Measurements from ENCODE around the gene UNC13D.
"Not testable (repeated sequence)": the region's sequence is repeated elsewhere in the genome, so short reads cannot be mapped to it uniquely, and the experiment has no call there.

Gene UNC13D

DNA sequence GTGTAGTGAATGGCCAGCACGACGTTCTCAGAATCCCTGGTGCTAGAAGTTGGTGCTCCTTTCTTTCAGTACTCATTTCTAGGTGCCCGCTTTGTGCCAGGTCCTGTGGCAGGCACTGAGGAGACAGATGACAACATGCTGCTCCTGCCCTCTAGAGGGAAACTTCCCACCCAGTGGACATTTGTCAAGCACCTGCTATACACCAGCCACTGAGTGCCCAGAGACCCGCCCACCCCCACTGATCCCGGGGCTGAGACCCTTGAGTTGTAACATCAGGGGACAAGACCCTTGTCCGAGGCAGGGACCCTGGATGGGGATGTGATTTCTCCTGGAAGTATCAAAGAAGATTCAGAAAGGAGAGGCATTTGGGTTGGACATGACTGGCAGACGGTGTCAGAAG, 25.1 kb downstream of the UNC13D start:
- no peak for DNase-seq

DNA sequence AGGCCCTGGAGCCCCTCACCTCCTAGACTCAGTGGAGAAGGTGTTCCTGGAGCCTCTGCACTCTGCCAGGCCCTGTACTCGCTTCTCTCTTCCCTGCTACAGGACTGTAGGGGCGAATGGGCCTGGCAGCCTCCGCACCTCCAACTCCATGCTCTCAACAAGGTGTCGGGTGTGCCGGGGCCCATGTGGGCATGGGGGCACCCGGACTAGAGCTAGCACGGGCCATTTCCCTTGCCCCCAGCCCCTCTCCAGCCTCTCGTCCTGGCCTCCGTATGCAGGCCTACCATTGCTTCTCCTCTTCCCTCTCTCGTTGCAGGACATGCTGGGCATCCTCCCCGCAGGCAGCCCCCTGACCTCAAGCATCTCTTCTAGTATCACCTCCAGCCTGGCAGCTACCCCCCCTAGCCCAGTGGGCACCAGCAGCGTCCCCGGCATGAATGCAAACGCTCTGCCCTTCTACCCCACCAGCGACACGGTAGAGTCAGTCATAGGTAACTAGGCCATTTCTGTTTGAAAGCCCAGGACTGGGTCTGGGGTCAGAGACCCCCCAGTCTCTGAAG, 25.8 kb downstream of the UNC13D start:
- DNase-seq, result no peak

DNA sequence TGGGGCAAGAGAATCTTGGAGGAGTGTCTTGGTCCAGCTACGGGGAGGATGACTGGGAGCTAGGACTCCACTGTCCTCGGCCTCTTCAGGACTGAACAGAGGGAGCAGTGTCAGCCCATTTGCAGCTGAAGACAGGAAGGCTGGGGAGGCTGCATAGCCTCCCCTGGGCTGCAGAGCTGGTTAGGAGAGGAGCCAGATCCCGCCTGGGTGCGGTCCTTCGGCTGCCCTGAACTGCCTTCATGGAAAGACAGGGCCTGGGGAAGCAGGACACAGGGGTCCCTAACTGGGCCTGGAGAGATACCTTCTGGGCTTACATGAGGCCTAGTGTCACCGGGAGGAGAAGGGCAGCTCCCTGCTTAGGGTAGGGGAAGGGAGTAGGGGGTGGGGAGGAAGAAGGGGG, 26.6 kb downstream of the UNC13D start:
- no peak for DNase-seq

DNA sequence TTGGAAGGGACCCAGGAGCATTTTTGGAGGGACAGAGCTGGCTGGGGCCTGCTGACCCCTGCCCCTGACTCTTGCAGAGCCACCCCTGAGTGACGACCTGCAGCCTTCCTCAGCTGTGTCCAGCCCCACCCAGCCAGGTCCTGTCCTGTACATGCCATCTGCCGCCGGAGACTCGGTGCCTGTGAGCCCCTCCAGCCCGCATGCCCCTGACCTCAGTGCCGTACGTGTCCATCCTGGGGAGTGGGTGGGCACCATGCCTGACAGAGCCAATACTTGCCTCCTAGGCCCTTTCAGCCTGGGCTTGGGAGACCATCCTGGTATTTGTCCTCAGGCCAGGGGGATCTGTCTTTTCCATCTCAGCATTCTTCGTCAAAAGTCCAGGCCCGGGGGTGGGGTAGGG, 27.5 kb downstream of the UNC13D start:
- no peak for DNase-seq

DNA sequence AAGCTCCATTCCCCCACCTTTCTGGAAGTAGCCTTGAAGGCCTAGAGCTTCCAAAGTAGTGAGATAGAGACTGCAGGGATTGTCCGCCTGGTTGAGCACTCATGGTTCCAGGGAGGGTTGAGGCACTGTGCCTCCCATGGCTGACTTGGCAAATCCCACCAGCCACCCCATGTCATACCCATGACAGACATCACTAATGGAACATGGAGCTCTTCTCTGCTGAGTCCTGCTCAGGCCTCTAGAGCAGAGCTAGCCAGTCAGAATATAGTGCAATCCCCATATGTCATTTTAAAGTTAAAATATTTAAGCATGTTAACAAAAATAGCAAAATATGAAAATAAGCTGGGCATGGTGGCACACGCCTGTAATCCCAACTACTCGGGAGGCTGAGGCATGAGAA, 28.8 kb downstream of the UNC13D start:
- DNase-seq, result no peak

DNA sequence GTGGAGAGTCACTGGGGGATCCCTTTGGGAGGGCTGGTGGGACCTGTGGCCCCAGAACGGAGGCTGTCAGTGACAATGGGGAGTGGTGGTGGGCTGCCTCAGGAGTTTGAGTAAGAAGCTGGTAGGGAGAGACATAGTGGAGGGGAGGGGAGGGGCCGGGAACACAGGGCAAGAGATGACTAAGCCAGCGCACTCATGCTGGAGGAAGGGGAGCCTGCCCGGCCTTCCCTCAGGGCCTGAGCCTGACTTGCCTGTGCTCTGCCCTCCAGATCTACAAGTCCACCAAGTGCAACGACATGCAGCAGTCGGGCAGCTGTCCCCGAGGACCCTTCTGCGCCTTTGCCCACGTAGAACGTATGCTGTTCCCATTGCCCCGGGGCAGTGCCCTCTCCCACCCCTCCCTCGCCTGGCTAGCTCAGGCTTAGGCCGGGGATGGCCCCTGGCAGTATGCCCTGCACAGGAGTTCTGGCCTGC, 29.3 kb downstream of the UNC13D start:
- peak; percentile 47 for DNase-seq

DNA sequence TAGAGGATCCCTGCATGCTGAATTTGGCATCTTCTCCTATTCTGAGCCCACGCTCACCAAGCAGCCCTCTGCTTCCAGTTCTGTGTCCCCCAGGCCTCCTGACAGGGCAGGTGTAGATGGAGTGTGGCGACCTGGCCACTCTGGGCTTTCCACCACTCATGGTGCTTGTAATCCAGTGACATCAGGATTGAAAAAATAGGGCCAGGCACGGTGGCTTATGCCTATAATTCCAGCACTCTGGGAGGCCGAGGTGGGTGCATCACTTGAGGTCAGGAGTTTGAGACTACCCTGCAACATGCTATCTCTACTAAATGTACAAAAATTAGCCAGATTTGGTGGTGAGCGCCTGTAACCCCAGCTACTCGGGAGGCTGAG, 30.2 kb downstream of the UNC13D start:
- no peak for DNase-seq

DNA sequence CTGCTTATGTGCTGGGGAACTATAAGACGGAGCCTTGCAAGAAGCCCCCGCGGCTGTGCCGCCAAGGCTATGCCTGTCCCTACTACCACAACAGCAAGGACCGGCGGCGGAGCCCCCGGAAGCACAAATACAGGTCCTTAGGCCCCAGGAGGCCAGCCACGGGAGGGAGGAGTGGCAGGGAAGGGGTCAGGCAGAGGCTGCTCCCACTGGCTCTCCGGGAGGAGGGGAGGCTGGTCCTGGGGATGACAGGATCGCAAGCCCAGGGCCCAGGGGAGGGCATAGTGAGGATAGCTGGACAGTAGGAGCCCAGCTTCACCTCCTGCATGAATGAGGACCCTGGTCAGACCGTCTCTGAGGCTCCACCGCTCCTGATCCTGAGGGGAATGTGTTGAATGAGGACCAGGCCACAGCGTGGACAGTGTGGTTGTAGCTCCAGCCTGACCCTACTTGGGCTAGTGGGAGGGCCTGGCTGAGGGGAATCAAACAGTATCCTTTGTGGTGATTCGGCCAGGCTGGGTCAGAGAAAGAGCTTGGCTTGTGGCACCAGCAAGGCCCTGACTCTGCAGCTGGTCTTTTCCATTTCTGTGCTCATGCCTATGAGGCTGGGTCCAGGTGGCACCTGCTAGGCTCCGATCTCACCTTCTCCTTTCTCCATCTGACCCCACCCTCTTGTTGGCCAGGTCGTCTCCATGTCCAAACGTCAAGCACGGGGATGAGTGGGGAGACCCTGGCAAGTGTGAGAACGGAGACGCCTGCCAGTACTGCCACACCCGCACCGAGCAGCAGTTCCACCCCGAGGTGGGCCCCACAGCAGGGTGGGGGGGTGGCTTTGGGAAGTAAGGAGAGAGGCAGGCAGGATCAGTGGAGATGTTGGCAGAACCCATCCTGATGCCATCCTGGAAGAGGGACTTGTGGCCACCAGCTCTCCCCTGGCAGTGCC, 30.9 kb downstream of the UNC13D start:
- DNase-seq, result no peak

DNA sequence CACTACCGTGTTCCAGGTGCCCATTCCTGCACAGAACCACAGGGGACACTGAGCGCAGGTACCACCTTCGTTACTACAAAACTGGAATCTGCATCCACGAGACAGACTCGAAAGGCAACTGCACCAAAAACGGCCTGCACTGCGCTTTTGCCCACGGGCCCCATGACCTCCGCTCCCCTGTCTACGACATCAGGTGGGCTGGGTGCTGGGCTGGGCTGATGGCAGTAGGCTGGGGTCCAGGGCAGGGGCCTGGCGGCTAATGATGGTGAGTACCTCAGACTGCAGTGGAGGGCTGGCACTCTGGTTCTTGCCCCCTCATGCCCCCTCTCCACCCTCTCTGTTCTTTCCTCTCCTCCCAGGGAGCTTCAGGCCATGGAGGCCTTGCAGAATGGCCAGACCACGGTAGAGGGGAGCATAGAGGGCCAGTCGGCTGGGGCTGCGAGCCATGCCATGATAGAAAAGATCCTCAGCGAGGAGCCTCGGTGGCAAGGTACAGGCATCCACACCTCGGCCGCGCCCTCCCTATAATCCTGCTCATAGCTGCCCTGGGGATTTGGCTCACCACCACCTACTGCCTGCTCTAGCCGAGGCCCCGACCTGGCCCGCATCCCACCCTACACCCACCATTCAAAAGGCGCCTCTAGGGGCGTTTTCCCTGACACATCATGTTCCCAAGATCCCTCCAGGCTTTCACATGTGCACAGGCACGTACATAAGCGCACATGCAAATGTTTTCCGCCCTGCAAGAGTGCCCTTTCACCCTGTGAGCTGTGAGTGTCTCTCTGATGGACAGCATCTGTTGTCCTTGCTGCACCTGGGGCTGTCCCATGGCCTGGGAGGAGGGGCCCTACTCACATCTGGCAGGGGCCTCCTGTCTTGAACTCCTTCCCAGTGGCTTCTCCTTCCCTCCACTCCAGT, 31.8 kb downstream of the UNC13D start:
- no peak for DNase-seq

DNA sequence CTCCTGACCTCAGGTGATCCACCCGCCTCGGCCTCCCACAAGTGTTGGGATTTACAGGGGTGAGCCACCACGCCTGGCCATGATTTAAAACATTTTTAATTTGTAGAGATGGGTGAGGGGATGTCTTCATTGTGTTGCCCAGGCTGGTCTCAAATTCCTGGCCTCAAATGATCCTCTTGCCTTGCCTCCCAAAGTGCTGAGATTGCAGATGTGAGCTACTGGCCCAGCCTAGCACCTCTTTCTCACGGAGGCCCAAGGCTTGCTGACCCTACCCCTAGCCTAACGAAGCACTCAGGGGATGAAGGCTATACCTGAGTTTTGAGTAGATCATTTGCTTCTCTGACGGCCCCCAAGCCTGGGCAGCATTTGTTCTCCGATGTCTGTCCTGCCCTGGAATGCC, 33.0 kb downstream of the UNC13D start:
- no peak for DNase-seq

DNA sequence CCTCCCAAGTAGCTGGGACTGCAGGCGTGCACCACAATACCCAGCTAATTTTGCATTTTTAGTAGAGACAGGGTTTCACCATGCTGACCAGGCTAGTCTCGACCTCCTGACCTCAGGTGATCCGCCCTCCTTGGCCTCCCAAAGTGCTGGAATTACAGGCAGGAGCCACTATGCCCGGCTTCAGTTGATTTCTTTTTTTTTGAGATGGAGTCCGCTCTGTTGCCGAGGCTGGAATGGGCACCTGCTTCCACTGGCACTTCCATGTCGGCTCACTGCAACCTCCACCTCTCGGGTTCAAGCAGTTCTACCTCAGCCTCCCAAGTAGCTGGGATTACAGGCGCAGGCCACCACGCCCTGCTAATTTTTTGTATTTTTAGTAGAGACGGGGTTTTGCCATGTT, 33.4 kb downstream of the UNC13D start:
- not testable (repeated sequence) for DNase-seq

DNA sequence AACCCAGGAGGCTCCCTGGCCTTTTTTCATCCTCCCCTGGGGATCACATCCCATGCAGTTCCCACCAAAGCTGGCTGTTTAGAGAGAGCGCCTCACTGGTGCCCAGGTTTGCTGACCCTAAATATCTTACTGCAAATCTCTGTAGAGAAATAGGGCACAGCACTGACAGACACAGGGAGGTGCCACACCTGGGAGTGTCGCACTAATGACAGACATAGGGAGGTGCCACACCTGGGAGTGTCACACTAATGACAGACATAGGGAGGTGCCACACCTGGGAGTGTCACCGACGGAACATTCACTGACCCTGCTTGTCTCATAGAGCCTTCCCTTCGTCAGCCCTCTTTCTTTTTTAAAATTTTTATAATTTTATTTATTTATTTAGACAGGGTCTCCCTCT, 34.0 kb downstream of the UNC13D start:
- no peak for DNase-seq

DNA sequence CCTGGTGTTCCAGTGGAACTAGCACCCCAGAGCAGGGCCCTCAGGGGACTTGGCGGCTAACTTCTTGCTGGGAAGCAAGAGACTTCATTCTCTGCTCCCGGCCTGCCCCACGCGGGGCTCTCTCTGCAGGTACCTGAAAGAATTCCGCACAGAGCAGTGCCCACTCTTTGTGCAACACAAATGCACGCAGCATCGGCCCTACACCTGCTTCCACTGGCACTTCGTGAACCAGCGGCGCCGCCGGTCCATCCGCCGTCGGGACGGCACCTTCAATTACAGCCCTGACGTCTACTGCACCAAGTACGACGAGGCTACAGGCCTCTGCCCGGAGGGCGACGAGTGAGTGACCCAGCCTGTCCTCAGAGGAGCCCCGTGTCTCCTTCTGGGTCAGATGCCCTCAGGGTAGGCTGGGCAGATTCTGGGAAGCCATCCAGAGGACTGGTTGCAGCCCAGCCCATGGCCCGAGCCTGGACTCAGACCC, 34.5 kb downstream of the UNC13D start:
- DNase-seq, result no peak

DNA sequence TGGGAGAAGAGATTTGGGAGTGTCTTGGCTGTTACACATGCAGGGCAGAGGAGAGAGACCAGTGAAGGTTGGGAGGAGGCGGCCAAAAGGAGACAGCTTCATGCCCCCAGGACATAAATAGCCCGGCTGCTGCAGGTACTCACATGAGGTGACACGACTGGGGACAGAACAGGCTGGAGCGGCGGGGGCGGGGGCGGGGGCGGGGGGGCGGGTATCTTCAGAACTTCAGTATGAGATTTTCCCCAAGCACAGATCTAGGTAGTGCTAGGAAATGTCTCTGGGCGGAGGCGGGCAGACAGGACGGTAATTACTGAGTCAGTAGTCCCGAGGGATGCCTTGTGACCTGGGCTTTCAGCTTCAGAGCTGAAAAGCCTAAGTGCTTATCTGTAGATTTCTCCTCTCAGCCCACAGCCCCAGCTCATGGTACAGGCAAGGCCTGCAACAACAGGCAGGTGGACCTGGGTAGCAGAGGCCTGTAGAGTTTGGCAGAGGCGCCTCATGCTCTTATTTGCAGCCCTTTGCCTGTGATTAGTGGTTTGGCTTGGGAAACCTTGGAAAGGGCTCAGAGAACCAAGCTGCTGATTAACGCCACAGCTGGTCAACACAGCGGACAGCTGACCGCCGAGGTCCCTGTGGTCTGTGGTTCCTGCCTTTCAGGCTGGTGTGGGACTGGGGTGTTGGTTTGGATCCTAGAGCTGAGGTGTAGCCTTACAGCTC, 35.1 kb downstream of the UNC13D start:
- DNase-seq, result peak; percentile 47

DNA sequence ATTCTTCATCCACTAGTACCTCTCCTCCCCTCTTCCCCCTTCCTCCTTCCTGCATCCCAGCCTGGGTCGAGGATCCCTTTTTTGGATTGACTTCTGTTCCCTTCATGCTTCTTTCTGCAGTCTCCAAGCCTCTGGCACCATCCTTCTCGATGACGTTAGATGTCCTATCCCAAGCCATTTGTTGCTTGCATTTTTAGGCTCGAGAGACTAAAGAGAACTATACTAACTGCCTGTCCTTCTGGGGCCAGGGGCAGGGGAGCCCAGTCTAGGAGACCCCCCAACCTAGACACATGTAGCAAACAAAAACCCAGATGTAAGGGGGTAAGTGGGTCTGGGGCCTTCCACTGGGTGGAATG, 35.7 kb downstream of the UNC13D start:
- DNase-seq, result no peak

DNA sequence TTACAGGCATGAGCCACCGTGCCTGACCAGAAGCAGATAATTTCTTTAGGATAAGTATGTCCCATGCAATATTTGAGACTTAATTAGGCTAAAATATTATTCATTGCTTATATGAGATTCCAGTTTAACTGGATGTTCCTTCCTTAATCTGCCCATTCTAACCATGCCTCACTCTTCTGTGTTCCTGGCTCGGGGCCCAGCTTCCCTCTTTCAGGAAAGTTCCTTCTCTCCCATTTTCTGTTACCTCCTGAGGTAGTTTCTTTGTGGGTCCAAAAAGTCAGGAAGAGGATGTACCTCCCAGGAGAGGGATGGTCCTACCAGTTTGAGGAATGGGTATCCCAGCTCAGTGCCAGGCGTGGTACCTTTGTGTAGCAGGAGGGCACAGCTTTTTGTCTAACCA, 36.3 kb downstream of the UNC13D start:
- no peak for DNase-seq

DNA sequence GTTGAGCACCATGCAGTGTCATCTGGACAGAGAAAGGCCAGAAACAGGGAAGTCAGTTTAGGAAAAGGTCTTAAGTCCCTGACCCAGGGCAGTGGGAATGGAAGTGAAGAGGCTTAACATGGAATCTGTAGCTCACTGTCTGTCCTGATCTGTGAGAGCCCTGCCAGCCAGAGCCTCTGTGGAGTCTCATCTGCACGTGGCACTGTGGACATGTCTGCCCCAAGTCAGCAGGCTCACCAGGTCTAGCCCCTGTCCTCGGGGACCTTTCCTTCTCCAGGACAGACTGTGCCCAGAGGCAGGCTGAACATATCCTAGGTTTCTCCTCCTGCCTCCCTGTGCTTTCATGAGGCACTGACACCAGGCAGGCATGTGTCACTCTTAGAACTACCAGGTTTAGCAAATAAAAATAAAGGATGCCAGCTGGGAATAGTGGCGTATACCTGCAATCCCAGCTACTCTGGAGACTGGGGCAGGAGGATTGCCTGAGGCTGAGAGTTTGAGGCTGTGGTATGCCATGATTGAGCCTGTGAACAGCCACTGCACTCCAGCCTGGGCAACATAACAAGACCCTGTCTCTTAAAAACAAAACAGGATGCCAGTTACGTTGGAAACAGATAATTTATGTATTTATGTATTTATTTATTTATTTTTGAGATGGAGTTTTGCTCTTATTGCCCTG, 37.2 kb downstream of the UNC13D start:
- no peak for DNase-seq

DNA sequence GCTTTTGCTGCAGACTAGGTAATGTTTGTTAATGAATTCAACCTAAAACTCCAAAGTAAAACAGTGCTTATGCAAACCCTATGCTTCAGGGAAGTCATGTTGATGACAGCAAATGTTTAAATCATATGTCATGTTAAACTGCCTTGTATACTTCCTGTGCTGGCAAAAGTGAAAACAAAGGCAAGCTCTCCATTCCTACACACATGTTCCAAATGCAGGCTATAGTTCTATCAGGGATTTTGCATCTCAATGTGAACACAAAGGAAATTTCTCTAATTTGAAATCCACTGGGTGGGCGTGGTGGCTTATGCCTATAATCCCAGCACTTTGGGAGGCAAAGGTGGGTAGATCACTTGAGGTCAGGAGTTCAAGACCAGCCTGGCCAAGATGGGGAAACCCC, 40.3 kb downstream of the UNC13D start:
- DNase-seq, result no peak

DNA sequence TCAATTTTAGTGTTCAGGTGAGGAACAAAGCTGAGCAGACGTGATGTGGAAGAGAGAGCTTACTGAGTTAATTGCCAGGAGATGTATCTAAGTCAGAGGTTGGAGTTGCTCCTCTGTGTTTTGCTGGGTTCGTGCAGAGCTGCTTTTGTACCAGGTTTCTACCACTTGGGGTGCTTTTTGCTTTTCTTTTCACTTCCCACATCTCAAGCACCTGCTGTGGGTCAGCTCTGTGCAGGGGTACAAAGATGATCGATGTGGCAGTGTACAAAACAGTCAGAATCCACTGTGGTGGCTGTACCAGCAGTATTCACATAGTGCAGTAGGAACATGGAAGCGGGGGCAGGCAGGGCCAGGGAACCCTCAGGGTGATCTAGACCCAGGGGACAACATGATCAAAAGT, 44.8 kb downstream of the UNC13D start:
- no peak for DNase-seq

DNA sequence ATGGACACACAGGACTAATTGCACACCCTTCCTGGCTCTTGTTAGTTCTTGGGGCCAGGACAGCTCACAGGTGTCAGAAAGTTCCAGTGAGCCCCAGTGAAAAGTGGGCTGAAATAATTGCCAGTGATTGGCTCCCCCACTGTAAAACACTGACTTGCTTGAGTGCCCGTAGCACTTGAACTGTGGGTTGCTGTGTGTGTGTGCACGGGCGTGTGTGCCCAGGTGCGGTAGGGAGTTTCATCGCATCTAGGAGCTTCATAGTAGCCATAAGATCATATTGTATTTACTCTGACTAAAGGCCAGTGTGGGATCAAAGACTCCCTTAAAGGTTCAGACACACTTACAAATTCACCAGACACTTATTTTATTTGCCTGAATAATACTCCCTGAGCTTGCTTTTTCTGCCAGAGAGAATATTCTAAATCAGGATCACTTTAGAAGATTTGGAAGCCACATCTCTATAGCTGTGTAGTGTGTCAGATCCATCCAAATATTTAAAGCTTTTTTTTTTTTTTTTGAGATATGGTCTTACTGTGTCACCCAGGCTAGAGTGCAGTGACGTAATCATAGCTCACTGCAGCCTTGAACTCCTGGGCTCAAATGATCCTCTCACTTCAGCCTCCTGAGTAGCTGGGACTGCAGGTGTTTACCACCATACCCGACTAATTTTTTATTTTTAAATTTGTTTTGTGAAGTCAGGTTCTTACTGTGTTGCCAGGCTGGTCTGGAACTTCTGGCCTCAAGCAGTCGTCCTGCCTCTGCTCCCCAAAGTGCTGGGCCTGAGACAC, 48.2 kb downstream of the UNC13D start:
- no peak for DNase-seq

DNA sequence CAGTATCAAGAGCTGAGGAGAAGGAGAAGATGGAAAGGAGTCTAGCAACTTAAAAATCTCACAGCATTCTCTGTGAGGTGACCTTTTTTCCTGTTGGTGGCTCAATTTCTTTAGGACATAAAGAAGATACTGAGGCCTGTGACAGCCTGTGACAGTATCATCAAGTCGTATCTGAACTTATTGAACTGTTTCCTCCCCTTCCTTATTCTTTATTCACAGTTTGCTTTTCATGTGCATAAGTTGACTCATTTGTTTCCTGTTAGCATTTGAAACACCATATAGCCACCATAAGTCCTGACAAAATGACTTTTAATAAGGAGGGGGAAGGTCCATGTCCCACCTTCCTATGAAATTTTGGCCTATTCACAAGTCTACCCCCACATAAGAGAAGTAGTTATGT, 50.7 kb downstream of the UNC13D start:
- DNase-seq, result no peak
